Stimulated activated CD8-positive, alpha-beta memory T cell treated with anti-CD3 and anti-CD28 coated beads, Interleukin-15, amount 100 ng/mL, for 4 hours (primary cell): ENCODE data around the gene EPHA10.
A peak's percentile ranks its signal among the peaks of the same experiment; 100 is the strongest.
"Not testable (repeated sequence)": the region's sequence is repeated elsewhere in the genome, so short reads cannot be mapped to it uniquely, and the experiment has no call there.

Source experiments
- DNase-seq, 2 donors: peaks; one replicate each; pipeline ENCODE4 v3.0.0-alpha.2; 2020; ENCODE audit warnings: low read depth in 2 of 2

EPHA10 gene

GRCh38 chr1:37716321-37716720 is 48.6 kb downstream of the EPHA10 start:
- no peak for DNase-seq

GRCh38 chr1:37714689-37715088 is 50.2 kb downstream of the EPHA10 start:
- no peak for DNase-seq

GRCh38 chr1:37714226-37714625 is 50.7 kb downstream of the EPHA10 start:
- no peak for DNase-seq

- no peak for DNase-seq
Measured at GRCh38 chr1:37708471-37708870, 56.4 kb downstream of the EPHA10 start.

GRCh38 chr1:37705399-37705798 is 59.5 kb downstream of the EPHA10 start:
- no peak for DNase-seq

GRCh38 chr1:37704966-37705365 is 60.0 kb downstream of the EPHA10 start:
- DNase-seq, result no peak

GRCh38 chr1:37703061-37703460 is 61.9 kb downstream of the EPHA10 start:
- DNase-seq, result no peak

- no peak for DNase-seq
Measured at GRCh38 chr1:37701051-37701450, 63.9 kb downstream of the EPHA10 start.

- no peak for DNase-seq
Measured at GRCh38 chr1:37699147-37699546, 65.8 kb downstream of the EPHA10 start.

GRCh38 chr1:37697737-37698136 is 67.2 kb downstream of the EPHA10 start:
- no peak for DNase-seq

- DNase-seq, result no peak
Measured at GRCh38 chr1:37697090-37697489, 67.8 kb downstream of the EPHA10 start.

- no peak for DNase-seq
Measured at GRCh38 chr1:37692834-37693175, 72.1 kb downstream of the EPHA10 start.

- peak; percentile 97 to 98 for DNase-seq
Measured at GRCh38 chr1:37692078-37692833, 72.7 kb downstream of the EPHA10 start, which contains the start of gene CDCA8. Gene CDCA8 (plus strand): TSS chr1:37692516. CDS start chr1:37692691, 175 bp downstream.

GRCh38 chr1:37691497-37692077 is 73.3 kb downstream of the EPHA10 start:
- DNase-seq, result no peak

- no peak for DNase-seq
Measured at GRCh38 chr1:37688926-37689325, 76.0 kb downstream of the EPHA10 start.

GRCh38 chr1:37687764-37688163 is 77.2 kb downstream of the EPHA10 start:
- DNase-seq, result not testable (repeated sequence)

- no peak for DNase-seq
Measured at GRCh38 chr1:37685722-37686121, 79.2 kb downstream of the EPHA10 start.

GRCh38 chr1:37684182-37684581 is 80.7 kb downstream of the EPHA10 start:
- not testable (repeated sequence) for DNase-seq

- DNase-seq, result peak in 1 of 2 donors; percentile 57
Measured at GRCh38 chr1:37682334-37682987, 82.5 kb downstream of the EPHA10 start.

GRCh38 chr1:37680933-37681332 is 84.0 kb downstream of the EPHA10 start:
- DNase-seq, result no peak

- no peak for DNase-seq
Measured at GRCh38 chr1:37677808-37678207, 87.1 kb downstream of the EPHA10 start.

- no peak for DNase-seq
Measured at GRCh38 chr1:37677143-37677439, 87.8 kb downstream of the EPHA10 start.
